NCI-H748 treated with DMSO at 0.1 percent for 48 hours (cell line): ENCODE data around the gene CCNB3.

Experiments
- DNase-seq: peaks from one replicate; lab custom pipeline; 2025; lab: John Stamatoyannopoulos, UW

The CCNB3 gene

DNA sequence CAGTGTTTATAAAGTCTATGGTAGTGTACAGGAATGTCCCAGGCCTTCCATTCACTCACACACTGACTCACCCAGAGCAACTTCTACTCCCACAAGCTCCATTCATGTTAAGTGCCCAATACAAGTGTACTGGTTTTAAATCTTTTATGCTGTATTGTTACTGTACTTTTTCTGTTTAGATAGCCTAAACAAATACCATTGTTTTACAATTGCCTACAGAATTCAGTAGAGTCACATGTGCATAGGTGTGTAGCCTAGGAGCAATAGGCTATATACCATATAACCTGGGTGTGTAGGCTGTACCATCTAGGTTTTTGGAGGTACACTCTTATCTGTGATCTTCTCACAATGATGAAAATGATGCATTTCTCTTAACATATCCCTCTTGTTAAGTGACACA is 139.4 kb downstream of the CCNB3 start:
- DNase-seq = no peak

DNA sequence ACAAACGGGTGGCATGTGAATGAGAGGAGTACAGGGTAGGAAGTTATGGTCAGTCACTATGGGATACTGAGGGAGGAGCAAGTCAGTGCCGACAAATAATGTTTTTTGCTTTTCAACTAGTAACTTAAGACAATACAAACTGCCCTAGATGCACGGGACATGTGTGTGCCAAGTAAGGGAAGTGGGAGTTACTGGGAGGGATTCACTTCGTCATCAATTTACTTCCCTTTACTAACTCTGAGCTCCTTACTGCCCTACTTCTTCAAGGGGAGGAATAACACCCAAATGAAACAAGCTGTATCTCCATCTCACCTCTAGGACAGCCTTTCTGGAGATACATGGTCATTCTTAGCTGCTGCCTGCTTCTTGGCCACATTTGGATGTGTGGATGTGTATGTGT is 168.4 kb downstream of the CCNB3 start:
- no peak for DNase-seq

DNA sequence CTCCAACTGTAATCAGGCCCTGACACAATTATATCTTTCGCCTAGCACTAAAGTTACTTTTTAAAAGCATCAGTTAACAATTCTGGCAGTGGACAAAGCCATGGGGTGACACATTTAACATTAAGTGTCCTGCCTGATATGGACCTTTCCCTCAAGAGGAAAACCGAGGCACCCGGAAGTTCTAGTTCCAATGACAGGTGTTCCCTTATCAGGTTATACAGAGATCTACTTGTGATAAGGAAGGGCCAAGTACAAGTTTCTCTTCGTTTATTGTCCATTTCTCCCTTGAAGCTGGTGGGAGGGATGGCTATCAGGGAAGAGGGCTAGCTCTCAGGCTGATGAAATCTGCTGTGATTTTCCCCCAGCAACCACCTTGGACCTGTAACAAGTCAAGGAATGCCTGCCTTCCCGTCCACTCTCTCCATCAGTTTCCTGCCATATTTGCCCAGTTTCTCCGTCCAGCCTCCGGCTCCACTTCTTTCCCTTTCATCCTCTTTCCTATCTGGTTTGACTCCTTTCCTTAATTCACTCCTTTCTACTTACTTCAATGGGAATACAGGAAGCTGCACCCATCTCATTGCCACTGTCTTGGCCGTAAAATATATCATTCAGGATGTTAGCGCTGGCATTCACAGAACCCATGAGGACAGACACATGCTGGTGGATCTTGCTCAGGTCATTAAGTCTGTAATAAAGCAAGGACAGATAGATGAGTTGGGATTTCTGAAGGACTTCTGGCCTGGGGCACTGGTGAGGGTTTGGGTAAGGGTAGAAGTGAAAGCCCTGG is 171.1 kb downstream of the CCNB3 start:
- no peak for DNase-seq

DNA sequence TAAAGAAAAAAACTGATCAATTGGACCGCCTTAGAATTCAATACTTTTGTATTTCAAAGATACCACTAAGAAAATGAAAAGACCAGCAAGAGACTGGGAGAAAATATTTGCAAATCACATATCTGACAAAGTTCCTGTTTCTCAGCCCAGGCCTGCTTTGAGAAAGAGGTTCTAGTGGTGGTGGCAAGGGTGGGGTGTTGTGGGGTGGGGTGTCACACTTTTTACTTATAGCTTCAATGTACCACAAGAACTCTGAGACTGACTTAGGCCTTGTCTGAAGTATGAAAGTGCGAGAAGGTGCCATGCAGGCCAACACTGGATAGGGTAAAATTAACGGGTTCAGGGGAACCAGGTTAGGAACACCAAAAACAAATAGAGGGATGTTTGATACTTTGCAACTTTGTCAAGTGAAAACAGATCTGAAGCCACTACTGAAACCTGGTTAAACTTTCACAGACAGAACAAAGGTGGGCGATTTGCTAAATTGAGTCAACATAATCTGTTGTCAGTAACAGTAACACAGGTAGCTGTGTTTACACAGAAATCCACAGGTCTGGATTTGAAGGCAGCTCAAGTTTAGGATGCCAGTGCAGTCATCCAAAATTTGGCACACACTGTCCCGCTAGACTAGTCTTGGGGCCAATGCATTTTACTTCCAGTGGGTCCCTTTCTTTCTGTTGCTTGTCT is 177.3 kb downstream of the CCNB3 start:
- DNase-seq = no peak

DNA sequence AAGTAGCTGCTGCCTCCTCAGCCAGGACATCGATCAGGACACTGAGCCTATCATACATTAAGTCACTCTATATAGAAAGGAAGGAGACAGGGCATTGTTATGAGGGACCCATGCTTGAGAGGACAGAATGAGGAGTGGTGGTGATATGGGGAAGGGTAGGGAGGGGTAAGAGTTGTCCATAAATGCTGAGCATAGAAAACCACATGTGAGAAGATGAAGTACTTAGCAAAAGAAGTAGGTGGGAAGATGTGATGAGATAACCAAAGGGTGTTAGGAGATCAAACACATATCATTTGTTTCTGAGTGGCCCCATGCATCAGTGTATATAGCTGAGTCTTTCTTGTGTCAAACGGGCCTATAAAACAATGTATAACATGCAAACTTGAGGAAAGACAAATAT is 182.0 kb downstream of the CCNB3 start:
- DNase-seq = no peak

DNA sequence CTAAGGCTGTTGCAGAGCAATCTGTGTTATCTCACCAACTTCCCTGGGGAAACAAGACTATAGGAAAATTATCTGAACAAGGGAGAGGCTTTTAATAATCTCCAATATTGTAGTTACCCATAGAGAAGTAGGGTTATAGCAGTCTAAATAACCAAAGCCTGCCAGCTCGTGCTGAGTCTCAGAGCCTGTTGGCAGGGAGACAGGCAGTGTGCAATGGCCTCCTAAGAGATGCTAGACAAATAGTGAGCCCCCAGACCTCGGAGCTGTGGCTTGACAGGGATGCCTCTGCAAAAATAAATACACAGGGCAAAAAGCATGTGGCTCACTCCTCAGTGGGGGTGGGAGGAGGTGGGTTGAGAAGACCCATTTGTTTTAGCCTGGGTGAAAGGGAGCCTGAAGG is 189.3 kb downstream of the CCNB3 start:
- DNase-seq = no peak
